NB4 (cell line): ENCODE results near the gene LCN6.

Source experiments
- CTCF ChIP-seq: IDR thresholded peaks from one replicate; pipeline ENCODE4 v1.5.1; 2012; ENCODE audit warnings: low read depth, low read length
- POLR2A ChIP-seq: IDR thresholded peaks from 2 replicates; pipeline ENCODE4 v1.6.1; 2011; ENCODE audit warnings: mild to moderate bottlenecking; ENCODE audit not compliant: insufficient read length; ENCODE audit errors: extremely low read depth
- TF ChIP-seq, protein P1 (sequence below): IDR thresholded peaks from 2 replicates; pipeline ENCODE4 v1.6.1; 2011; ENCODE audit warnings: low read depth, low read length

DNA sequence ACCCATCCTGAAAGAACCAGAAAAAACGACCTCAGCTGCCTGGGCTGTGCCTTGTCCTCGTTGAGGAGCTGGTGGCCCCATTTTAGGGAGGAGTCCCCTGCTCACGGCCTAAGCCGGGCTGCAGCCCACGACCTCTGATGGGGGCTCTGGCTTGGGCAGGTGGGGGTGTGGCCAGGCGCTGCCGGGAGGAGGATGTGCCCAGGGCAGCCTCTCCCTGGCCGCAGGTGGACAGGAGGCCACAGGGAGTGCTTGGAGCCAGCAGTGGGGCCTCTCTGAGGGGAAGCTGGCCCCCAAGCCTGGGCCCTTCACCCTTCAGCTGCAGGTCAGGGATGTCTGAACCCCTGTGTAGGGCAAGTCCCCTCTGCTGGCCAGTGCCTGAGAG is 33.4 kb downstream of the LCN6 start:
- TF ChIP-seq CTCF (no peak), POLR2A (no peak)
- TF ChIP-seq, protein P1, sequence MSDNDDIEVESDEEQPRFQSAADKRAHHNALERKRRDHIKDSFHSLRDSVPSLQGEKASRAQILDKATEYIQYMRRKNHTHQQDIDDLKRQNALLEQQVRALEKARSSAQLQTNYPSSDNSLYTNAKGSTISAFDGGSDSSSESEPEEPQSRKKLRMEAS: no peak
